A549 (cell line): ENCODE measurements around the gene CD209. TPM values are rescaled to one million over a fixed set of nuclear protein-coding genes. Genes with fewer than 3 reads are reported as not detected.

Experiments
- ATAC-seq, 2 experiments: fragments of 200-7000 bp in 1 of 2; fragments of >200 bp in 1 of 2; cut with Nextera tagmentation in 1 of 2; cut with Tn5 transposase in 1 of 2; 3 replicates each; pipeline versions ENCODE4 v1.8.0 to v1.9.1; 2018 to 2020; ENCODE audit warnings: mild to moderate bottlenecking in 1 of 2, moderate library complexity in 1 of 2
- CTCF ChIA-PET: fragments of 300-600 bp; sonication (Branson Sonifier 250); formaldehyde crosslinking; extraction: SDS; loops from one replicate; lab custom pipeline; 2021; ENCODE audit warnings: antibody characterized with exemption, inconsistent platforms; lab: Yijun Ruan, JAX
- POLR2A ChIA-PET: fragments of 350-600 bp; formaldehyde crosslinking; extraction: SDS; loops from one replicate; lab custom pipeline; 2021; ENCODE audit warnings: antibody characterized with exemption, inconsistent platforms; lab: Yijun Ruan, JAX
- DNase-seq, 2 experiments: peaks; one replicate each; pipeline versions ENCODE4 v3.0.0 to v3.0.0-alpha.2; 2011 to 2016; ENCODE audit warnings: low read depth in 1 of 2, low spot score in 1 of 2
- FAIRE-seq: peaks from 2 replicates; lab custom pipeline; 2011; peaks lifted over from hg19 to GRCh38; lab: Jason Lieb, UNC
- H3K27ac ChIP-seq, 2 experiments: fragments of >200 bp; sonication (Bioruptor Twin); formaldehyde crosslinking; 3 replicates each; pipeline ENCODE4 v1.5.1; 2016 to 2017
- H3K4me1 ChIP-seq: fragments of >200 bp; sonication (Bioruptor Twin); formaldehyde crosslinking; 3 replicates; pipeline ENCODE4 v1.6.1; 2016
- H3K4me2 ChIP-seq: fragments of >200 bp; sonication (Bioruptor Twin); formaldehyde crosslinking; 3 replicates; pipeline ENCODE4 v1.6.1; 2016
- H3K4me3 ChIP-seq: fragments of >200 bp; sonication (Bioruptor Twin); formaldehyde crosslinking; 3 replicates; pipeline ENCODE4 v1.5.1; 2016
- H3K9me3 ChIP-seq: fragments of >200 bp; sonication (Bioruptor Twin); formaldehyde crosslinking; 3 replicates; pipeline ENCODE4 v1.6.1; 2016
- BHLHE40 ChIP-seq: IDR thresholded peaks from 2 replicates; pipeline ENCODE4 v1.6.1; 2012; ENCODE audit warnings: low read depth, low read length, inconsistent platforms
- CBX8 ChIP-seq: fragments of 200-600 bp; sonication (generic); IDR thresholded peaks from 2 replicates; pipeline ENCODE4 v1.6.1; 2016
- CHD4 ChIP-seq: fragments of 200-600 bp; sonication (generic); IDR thresholded peaks from 2 replicates; pipeline ENCODE4 v1.6.1; 2016; ENCODE audit warnings: antibody characterized with exemption, mild to moderate bottlenecking, borderline replicate concordance
- EHF ChIP-seq: fragments of 250-450 bp; sonication (Bioruptor Pico); IDR thresholded peaks from 2 replicates; pipeline ENCODE4 v1.5.0; 2020; ENCODE audit warnings: mild to moderate bottlenecking
- FOSL2 ChIP-seq, 2 experiments: fragments of 450-650 bp in 1 of 2; fragments of >200 bp in 1 of 2; sonication (Bioruptor Twin) in 1 of 2; formaldehyde crosslinking; IDR thresholded peaks; 2 replicates each; pipeline versions ENCODE4 v1.5.0 to v1.6.1; 2016 to 2020; ENCODE audit warnings: mild to moderate bottlenecking in 1 of 2, moderate library complexity in 1 of 2
- GATA3 ChIP-seq: IDR thresholded peaks from 2 replicates; pipeline ENCODE4 v1.6.1; 2012; ENCODE audit warnings: borderline replicate concordance
- HDAC2 ChIP-seq: fragments of 200-600 bp; sonication (generic); IDR thresholded peaks from 2 replicates; pipeline ENCODE4 v1.6.1; 2016
- HOXA7 ChIP-seq: fragments of 250-450 bp; sonication (Bioruptor Pico); IDR thresholded peaks from 2 replicates; pipeline ENCODE4 v1.5.0; 2020; ENCODE audit warnings: mild to moderate bottlenecking, moderate library complexity
- KDM1A ChIP-seq: fragments of 200-600 bp; sonication (generic); IDR thresholded peaks from 2 replicates; pipeline ENCODE4 v1.6.1; 2016; ENCODE audit warnings: low read depth, mild to moderate bottlenecking
- NFE2L2 ChIP-seq: fragments of 150-350 bp; conservative IDR thresholded peaks from 2 replicates; pipeline ENCODE4 v1.6.1; 2014; ENCODE audit warnings: low read length
- NPAS2 ChIP-seq: fragments of 250-450 bp; sonication (Bioruptor Pico); IDR thresholded peaks from 2 replicates; pipeline ENCODE4 v1.8.0; 2022; ENCODE audit warnings: mild to moderate bottlenecking, moderate library complexity, borderline replicate concordance
- PHF8 ChIP-seq: fragments of 200-600 bp; sonication (generic); IDR thresholded peaks from 2 replicates; pipeline ENCODE4 v1.6.1; 2016; ENCODE audit warnings: low read depth, mild to moderate bottlenecking, antibody characterized with exemption, moderate library complexity, borderline replicate concordance
- RCOR1 ChIP-seq: fragments of 150-350 bp; IDR thresholded peaks from 2 replicates; pipeline ENCODE4 v1.6.1; 2014; ENCODE audit warnings: antibody characterized with exemption, low read length, low read depth
- REST ChIP-seq: fragments of 200-600 bp; sonication (generic); IDR thresholded peaks from 2 replicates; pipeline ENCODE4 v1.6.1; 2016; ENCODE audit warnings: antibody characterized with exemption, mild to moderate bottlenecking, moderate library complexity
- TFCP2L1 ChIP-seq: fragments of 250-450 bp; sonication (Bioruptor Pico); IDR thresholded peaks from 2 replicates; pipeline ENCODE4 v1.5.0; 2021; ENCODE audit warnings: mild to moderate bottlenecking
- ZFP36 ChIP-seq: fragments of 450-650 bp; IDR thresholded peaks from 2 replicates; pipeline ENCODE4 v1.6.1; 2014; ENCODE audit warnings: borderline replicate concordance; ENCODE audit not compliant: partially characterized antibody
- WGBS: methylation state at CpG from one replicate; pipeline ENCODE4 v1.1.6; 2017; ENCODE audit errors: missing lambda C conversion rate; 5-methylcytosine and 5-hydroxymethylcytosine counted together
- polyA plus RNA-seq, 4 experiments: library from polyadenylated mRNA; depleted of rRNA in 3 of 4; stranded (reverse); fragments of >200 nt; fragmentation: RNase III in 1 of 4; extraction: RNeasy Plus Mini Kit Qiagen cat#74134 plus additional on column Dnase treatment in 1 of 4; gene quantifications; 2 replicates in 3 of 4; 3 replicates in 1 of 4; pipeline ENCODE4 v1.2.3, GENCODE V29; 2011 to 2017

The CD209 gene
- polyA plus RNA-seq, 2 of the 4 experiments (the other 2 are of a cell fraction) = not detected

- ChIA-PET CTCF (interaction anchor here (0.6 kb wide), 2 partner anchors 65 to 426 kb away, joined by 3 read pairs; no protein-coding TSS in a partner anchor), POLR2A (no interaction called here)
- no peak for FAIRE-seq
- no peak overlapping the region for H3K27ac ChIP-seq
- no peak overlapping the region for H3K4me3 ChIP-seq
- ATAC-seq = no peak
- 40% methylated on average over 6 of the region's 6 CpGs for WGBS
- H3K9me3 ChIP-seq = no peaks in the 10 kb centered on the region
- H3K4me2 ChIP-seq = no peak overlapping the region
- DNase-seq = no peak
- no peak for TF ChIP-seq KDM1A
- no peaks in the 10 kb centered on the region for H3K4me1 ChIP-seq
These were observed 14.0 kb downstream of the CD209 start for GRCh38 chr19:7733376-7733775.

GRCh38 chr19:7732045-7732444, 15.3 kb downstream of the CD209 start, which contains the start of gene CLEC4G:
TSS of gene CLEC4G (minus strand) at chr19:7732110. CDS start at chr19:7732102, 8 bp downstream.
- DNase-seq (no peak), FAIRE-seq (no peak), ATAC-seq (peak in 1 of 2 experiments; percentile 48; a peak in 3 of 6 replicates)
- Histone ChIP-seq H3K9me3 (no peaks in the 10 kb centered on the region), H3K4me2 (no peak within 1 kb of the TSS), H3K27ac (no peak within 1 kb of the TSS), H3K4me1 (no peaks in the 10 kb centered on the region), H3K4me3 (no peak within 1 kb of the TSS)
- TF ChIP-seq BHLHE40 (no peak), HOXA7 (CRISPR knock-in tag) (no peak), HDAC2 (no peak), RCOR1 (no peak), FOSL2 (IDR thresholded peaks at IDR 0.05) (no peak), FOSL2 (CRISPR knock-in tag; IDR thresholded peaks at IDR 0.05) (no peak), TFCP2L1 (CRISPR knock-in tag) (no peak), GATA3 (no peak), NFE2L2 (no peak), CHD4 (no peak)
- ChIA-PET CTCF (no interaction called here), POLR2A (no interaction called here)
- WGBS = 56% methylated on average over 6 of the region's 9 CpGs

- ATAC-seq = no peak
- no peak for TF ChIP-seq PHF8
- no peak for TF ChIP-seq CHD4
- no peak for TF ChIP-seq EHF (CRISPR knock-in tag)
- Histone ChIP-seq H3K4me3 (no peak overlapping the region), H3K27ac (no peak overlapping the region), H3K9me3 (no peaks in the 10 kb centered on the region), H3K4me2 (no peak overlapping the region), H3K4me1 (no peaks in the 10 kb centered on the region)
- ChIA-PET POLR2A (no interaction called here), CTCF (no interaction called here)
- no peak for FAIRE-seq
- no peak for DNase-seq
- WGBS = 50% methylated on average over 2 of the region's 5 CpGs
These were observed 15.7 kb downstream of the CD209 start for GRCh38 chr19:7731615-7732014.

GRCh38 chr19:7731218-7731595, 16.1 kb downstream of the CD209 start:
- POLR2A ChIA-PET = no interaction called here
- ATAC-seq = no peak

GRCh38 chr19:7730286-7731217, 16.8 kb downstream of the CD209 start:
- H3K4me3 ChIP-seq = no peak overlapping the region
- no peak for FAIRE-seq
- H3K9me3 ChIP-seq = no peaks in the 10 kb centered on the region
- TF ChIP-seq ZFP36 = no peak
- no peak for TF ChIP-seq GATA3
- no peak for TF ChIP-seq NPAS2 (CRISPR knock-in tag)
- TF ChIP-seq REST = no peak
- ChIA-PET POLR2A (no interaction called here), CTCF (no interaction called here)
- no peak overlapping the region for H3K27ac ChIP-seq
- ATAC-seq = no peak
- no peak overlapping the region for H3K4me2 ChIP-seq
- WGBS = 23% methylated on average over 5 of the region's 78 CpGs
- H3K4me1 ChIP-seq = no peaks in the 10 kb centered on the region
- DNase-seq = no peak

More at GRCh38 chr19:7731218-7731595, 16.1 kb downstream of the CD209 start:
- CTCF ChIA-PET = no interaction called here
- no peak overlapping the region for H3K4me2 ChIP-seq
- WGBS = 74% methylated on average over 22 of the region's 39 CpGs
- no peaks in the 10 kb centered on the region for H3K4me1 ChIP-seq
- no peak overlapping the region for H3K4me3 ChIP-seq
- FAIRE-seq (no peak), DNase-seq (no peak)
- H3K9me3 ChIP-seq = no peaks in the 10 kb centered on the region
- TF ChIP-seq CBX8 (no peak), HDAC2 (no peak)
- TF ChIP-seq, all 56 proteins: peak for 0
- no peak overlapping the region for H3K27ac ChIP-seq
